ENCODE data around the gene EGR1. TPM values are rescaled to one million over a fixed set of nuclear protein-coding genes. Genes with fewer than 3 reads are reported as not detected.

Gene EGR1
- polyA plus RNA-seq, 1 experiment: 4.7 TPM

DNA sequence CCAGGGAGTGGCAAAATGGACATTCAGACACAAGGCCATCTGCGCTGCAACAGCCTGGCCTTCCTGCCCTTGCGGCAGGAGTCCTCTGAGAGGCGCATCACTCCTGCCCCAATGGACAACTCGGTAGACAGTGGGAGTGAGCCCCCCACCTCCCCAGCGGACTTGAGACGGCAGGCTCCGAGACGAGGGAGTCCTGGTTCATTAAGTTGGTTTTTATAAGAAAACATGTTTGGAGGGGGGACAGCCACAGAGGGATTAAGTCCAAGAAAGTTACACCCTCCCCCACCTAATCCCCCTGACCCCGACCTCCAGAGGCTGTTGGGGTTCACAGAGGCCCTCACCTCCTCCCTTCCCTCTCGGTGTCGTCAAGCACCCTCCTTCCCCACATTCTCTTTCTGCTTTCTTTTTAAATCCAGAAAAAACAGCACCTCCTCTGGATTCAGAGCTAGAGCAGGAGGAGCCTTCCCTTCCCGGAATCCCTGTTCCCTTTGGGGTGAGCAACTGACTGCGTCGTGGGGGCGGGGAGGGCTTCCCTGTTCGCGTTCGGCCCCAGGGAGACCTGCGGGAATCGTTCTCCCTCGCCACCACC lies 1.8 kb upstream of the EGR1 start:
- Histone ChIP-seq H3K4me3 (ENCODE audit: low read depth, low read length) (peak overlapping the region; percentile 84), H3K36me3 (ENCODE audit: control insufficient read depth, insufficient read depth, low read length) (peaks cover 8% of the 10 kb centered on the region), H3K27me3 (ENCODE audit: control insufficient read depth, insufficient read depth, low read length) (no peaks in the 10 kb centered on the region)
- POLR2A ChIA-PET: interaction anchor here (0.5 kb wide), 1 partner anchor 1176 kb away, joined by 3 read pairs; no protein-coding TSS in a partner anchor
- CTCF ChIA-PET: interaction anchor here (1.0 to 11.1 kb wide), 9 partner anchors 8 to 84 kb away, joined by 5 to 101 read pairs (median 11); partner anchors contain the start of gene ETF1
- TF ChIP-seq, protein P1, sequence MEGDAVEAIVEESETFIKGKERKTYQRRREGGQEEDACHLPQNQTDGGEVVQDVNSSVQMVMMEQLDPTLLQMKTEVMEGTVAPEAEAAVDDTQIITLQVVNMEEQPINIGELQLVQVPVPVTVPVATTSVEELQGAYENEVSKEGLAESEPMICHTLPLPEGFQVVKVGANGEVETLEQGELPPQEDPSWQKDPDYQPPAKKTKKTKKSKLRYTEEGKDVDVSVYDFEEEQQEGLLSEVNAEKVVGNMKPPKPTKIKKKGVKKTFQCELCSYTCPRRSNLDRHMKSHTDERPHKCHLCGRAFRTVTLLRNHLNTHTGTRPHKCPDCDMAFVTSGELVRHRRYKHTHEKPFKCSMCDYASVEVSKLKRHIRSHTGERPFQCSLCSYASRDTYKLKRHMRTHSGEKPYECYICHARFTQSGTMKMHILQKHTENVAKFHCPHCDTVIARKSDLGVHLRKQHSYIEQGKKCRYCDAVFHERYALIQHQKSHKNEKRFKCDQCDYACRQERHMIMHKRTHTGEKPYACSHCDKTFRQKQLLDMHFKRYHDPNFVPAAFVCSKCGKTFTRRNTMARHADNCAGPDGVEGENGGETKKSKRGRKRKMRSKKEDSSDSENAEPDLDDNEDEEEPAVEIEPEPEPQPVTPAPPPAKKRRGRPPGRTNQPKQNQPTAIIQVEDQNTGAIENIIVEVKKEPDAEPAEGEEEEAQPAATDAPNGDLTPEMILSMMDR (IDR thresholded peaks at IDR 0.05; ENCODE audit: insufficient read depth, low read depth, low read length): peak; percentile 27
- DNase-seq (ENCODE audit: low read depth): no peak

DNA sequence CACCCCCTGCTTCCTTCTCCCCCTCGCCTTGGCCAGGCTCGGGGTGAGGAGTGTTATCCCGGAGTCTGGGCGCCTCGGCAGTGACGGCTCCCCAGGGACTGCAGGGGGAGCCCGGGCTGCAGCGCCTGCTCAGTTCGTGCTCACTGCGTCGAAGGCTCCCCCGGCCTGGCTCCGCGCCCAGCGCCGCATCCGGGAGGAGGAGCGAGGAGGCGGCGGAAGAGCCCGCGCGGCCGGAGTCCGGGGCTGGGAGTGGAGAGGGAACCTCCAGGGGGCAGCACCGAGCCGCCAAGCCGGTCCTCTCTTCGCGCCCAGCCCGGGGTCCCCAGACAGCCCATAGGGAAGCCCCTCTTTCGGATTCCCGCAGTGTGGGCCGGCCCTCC lies 1.3 kb upstream of the EGR1 start:
- no peaks in the 10 kb centered on the region for H3K27me3 ChIP-seq (ENCODE audit: control insufficient read depth, insufficient read depth, low read length)
- H3K4me3 ChIP-seq (ENCODE audit: low read depth, low read length): peak overlapping the region; percentile 84
- TF ChIP-seq, protein P1 (IDR thresholded peaks at IDR 0.05; ENCODE audit: insufficient read depth, low read depth, low read length): peak; percentile 79
- peaks cover 8% of the 10 kb centered on the region for H3K36me3 ChIP-seq (ENCODE audit: control insufficient read depth, insufficient read depth, low read length)
- ChIA-PET CTCF (interaction anchor here (1.0 to 11.1 kb wide), 13 partner anchors 9 to 84 kb away, joined by 3 to 101 read pairs (median 11); partner anchors contain the start of gene ETF1), POLR2A (interaction anchor here (0.5 kb wide), 1 partner anchor 1177 kb away, joined by 3 read pairs; no protein-coding TSS in a partner anchor)
- DNase-seq (ENCODE audit: low read depth): peak; percentile 71

DNA sequence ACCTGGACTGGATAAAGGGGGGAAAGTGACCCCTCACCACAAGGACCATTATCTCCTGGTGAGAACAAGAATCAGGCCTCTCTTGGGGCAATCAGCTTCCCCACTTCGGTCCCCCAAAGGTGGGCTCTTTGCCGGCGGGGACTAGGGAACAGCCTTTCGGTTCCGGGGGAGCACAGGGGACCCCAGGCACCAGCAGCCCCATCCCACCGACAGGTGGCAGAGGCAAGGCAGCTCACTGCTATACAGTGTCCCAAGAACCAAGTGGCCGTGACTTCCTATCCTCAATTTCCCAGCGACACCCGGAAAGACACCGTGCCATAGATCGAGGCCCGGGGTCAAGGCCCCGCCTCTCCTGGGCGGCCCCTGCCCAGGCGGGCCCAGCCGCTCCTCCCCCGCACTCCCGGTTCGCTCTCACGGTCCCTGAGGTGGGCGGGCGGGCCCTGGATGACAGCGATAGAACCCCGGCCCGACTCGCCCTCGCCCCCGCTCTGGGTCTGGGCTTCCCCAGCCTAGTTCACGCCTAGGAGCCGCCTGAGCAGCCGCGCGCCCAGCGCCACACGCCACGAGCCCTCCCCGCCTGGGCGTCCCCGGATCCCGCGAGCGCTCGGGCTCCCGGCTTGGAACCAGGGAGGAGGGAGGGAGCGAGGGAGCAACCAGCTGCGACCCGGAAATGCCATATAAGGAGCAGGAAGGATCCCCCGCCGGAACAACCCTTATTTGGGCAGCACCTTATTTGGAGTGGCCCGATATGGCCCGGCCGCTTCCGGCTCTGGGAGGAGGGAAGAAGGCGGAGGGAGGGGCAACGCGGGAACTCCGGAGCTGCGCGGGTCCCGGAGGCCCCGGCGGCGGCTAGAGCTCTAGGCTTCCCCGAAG lies 655 bp upstream of the EGR1 start:
- TF ChIP-seq, protein P1 (IDR thresholded peaks at IDR 0.05; ENCODE audit: insufficient read depth, low read depth, low read length): no peak
- Histone ChIP-seq H3K27me3 (ENCODE audit: control insufficient read depth, insufficient read depth, low read length) (no peaks in the 10 kb centered on the region), H3K4me3 (ENCODE audit: low read depth, low read length) (peak overlapping the region; percentile 84), H3K36me3 (ENCODE audit: control insufficient read depth, insufficient read depth, low read length) (peaks cover 8% of the 10 kb centered on the region)
- CTCF ChIA-PET: interaction anchor here (0.9 to 11.1 kb wide), 16 partner anchors 10 to 815 kb away, joined by 3 to 101 read pairs (median 8); partner anchors contain the start of gene ETF1
- DNase-seq (ENCODE audit: low read depth): peak; percentile 89
- POLR2A ChIA-PET: interaction anchor here (0.5 to 2.2 kb wide), 2 partner anchors 78 to 1177 kb away, joined by 3 to 6 read pairs; partner anchors contain the start of gene ETF1

DNA sequence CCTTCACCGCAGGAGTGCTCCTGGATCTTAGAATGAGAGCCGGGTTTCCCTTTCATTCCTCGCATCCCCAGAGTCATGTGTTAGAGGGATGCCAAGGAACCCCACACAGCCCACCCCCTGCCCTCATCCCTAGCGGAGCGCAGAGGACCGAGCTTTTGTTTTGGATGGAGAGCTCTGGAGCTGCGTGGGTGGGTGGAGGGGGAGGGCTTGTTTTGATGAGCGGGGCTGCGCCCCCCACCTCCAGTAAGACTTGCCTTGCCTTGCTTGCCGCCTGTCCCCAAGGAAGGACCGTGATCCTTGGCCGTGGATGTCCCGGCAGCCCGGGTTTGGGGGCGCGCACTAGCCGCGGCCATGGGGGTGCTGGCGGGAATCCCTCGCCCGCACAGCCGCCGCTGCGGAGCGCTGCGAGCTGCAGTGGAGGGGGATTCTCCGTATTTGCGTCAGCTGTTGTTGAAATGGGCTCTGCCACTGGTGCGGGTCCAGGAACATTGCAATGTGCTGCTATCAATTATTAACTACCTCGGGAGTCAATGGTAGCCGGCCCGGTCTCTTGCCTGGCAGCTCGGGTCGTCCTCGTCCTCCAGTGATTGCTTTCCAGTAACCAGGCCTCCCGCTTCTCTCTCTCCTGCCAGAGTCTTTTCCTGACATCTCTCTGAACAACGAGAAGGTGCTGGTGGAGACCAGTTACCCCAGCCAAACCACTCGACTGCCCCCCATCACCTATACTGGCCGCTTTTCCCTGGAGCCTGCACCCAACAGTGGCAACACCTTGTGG lies 1.0 kb downstream of the EGR1 start:
- no peak for DNase-seq (ENCODE audit: low read depth)
- TF ChIP-seq, protein P1 (IDR thresholded peaks at IDR 0.05; ENCODE audit: insufficient read depth, low read depth, low read length): no peak
- Histone ChIP-seq H3K36me3 (ENCODE audit: control insufficient read depth, insufficient read depth, low read length) (peaks cover 8% of the 10 kb centered on the region), H3K27me3 (ENCODE audit: control insufficient read depth, insufficient read depth, low read length) (no peaks in the 10 kb centered on the region), H3K4me3 (ENCODE audit: low read depth, low read length) (peak overlapping the region; percentile 84)
- ChIA-PET CTCF (interaction anchor here (2.0 to 11.1 kb wide), 4 partner anchors 16 to 81 kb away, joined by 12 to 101 read pairs (median 63); no protein-coding TSS in a partner anchor), POLR2A (interaction anchor here (0.6 to 2.2 kb wide), 2 partner anchors 21 to 77 kb away, joined by 4 to 6 read pairs; partner anchors contain the start of gene ETF1)

Data from BJ (cell line).